ENCODE results near the gene BPHL. TPM values are rescaled to one million over a fixed set of nuclear protein-coding genes. Genes with fewer than 3 reads are reported as not detected.

BPHL gene
- total and polyA plus RNA-seq, 2 donors (not counting 1 experiment from before 2014, with no cell fraction given) = 10.3 to 14.3 TPM

DNA sequence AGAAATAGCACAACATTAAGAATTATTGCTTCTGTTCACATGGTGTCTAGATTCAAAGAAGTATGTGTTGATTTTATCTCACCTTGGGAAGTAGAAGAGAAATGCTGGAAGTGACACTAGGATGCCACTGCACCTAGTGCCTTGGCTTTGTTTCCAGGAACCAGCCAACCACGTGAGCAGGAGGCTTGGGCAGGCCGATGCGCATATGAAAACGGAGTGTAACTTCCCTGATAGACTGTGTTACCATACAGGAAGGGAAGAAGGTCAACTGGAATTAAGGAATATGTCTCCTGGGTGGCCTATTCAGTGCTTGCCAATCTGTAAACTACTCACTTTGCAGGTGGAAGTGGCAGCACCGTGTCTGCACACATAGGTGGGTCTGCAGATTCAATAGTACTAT, 80.9 kb downstream of the BPHL start:
- 100% methylated on average over 4 of the region's 5 CpGs for WGBS (ENCODE audit: insufficient coverage)
- POLR2A ChIA-PET = no interaction called here

DNA sequence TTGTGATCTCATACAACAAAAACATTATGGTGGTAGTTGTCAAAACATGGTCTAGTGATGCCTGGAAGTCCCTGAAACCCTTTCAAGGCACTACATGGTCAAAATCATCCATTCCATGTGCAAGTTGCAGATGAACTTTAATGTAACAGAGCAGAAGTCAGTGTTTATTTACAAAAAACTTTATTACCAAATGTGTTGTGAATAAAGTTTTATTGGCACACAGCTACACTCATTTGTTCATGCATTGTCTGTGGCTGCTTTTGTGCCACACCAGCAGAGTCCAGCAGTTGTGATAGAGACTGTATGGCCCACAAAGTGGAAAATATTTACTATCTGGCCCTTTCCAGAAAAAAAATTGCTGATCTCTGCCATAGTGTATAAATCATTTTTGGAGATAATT, 82.2 kb downstream of the BPHL start:
- H2AFZ ChIP-seq (ENCODE audit: insufficient read depth, low read depth, low read length, poor library complexity, severe bottlenecking) = no peak overlapping the region
- CTCF ChIA-PET = no interaction called here
- peaks cover 0 to 23% (median 14%) of the 10 kb centered on the region in 3 donors for H3K9me3 ChIP-seq (ENCODE audit: control extremely low read depth in 1 of 3, control insufficient read depth in 2 of 3, insufficient read depth in 1 of 3, low read length in 2 of 3)
- POLR2A ChIA-PET = no interaction called here
- Mint-ChIP-seq H3K27ac (no peak overlapping the region), H3K9me3 (ENCODE audit: insufficient read depth) (peaks cover 8% of the 10 kb centered on the region), H3K4me1 (peaks cover 20% of the 10 kb centered on the region), H3K27me3 (no peaks in the 10 kb centered on the region), H3K4me3 (no peak overlapping the region)
- no peak for DNase-seq
- no peak overlapping the region for H3K27ac ChIP-seq (ENCODE audit: low read length in 2 of 2)
- intact Hi-C loops (cut with micrococcal nuclease) = no loop called here
- H3K36me3 ChIP-seq (replicated peaks in 1 of 2; ENCODE audit: control extremely low read depth in 1 of 2, control insufficient read depth in 1 of 2, extremely low read depth in 1 of 2, insufficient read depth in 2 of 2, low read length in 1 of 2) = no peaks in the 10 kb centered on the region
- no peak overlapping the region for H3K9ac ChIP-seq (ENCODE audit: low read length)
- no peaks in the 10 kb centered on the region for H3K79me2 ChIP-seq (ENCODE audit: control insufficient read depth, insufficient read depth, low read length)
- no peak overlapping the region for H3K4me3 ChIP-seq (ENCODE audit: control extremely low read depth in 1 of 5, extremely low read depth in 1 of 5, insufficient read depth in 1 of 5, low read depth in 2 of 5, low read length in 4 of 5)
- TF ChIP-seq, protein P1, sequence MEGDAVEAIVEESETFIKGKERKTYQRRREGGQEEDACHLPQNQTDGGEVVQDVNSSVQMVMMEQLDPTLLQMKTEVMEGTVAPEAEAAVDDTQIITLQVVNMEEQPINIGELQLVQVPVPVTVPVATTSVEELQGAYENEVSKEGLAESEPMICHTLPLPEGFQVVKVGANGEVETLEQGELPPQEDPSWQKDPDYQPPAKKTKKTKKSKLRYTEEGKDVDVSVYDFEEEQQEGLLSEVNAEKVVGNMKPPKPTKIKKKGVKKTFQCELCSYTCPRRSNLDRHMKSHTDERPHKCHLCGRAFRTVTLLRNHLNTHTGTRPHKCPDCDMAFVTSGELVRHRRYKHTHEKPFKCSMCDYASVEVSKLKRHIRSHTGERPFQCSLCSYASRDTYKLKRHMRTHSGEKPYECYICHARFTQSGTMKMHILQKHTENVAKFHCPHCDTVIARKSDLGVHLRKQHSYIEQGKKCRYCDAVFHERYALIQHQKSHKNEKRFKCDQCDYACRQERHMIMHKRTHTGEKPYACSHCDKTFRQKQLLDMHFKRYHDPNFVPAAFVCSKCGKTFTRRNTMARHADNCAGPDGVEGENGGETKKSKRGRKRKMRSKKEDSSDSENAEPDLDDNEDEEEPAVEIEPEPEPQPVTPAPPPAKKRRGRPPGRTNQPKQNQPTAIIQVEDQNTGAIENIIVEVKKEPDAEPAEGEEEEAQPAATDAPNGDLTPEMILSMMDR (IDR thresholded peaks at IDR 0.05) = no peak
- TF ChIP-seq EZH2 (IDR thresholded peaks at IDR 0.05; ENCODE audit: borderline replicate concordance, insufficient read depth, low read depth, low read length, poor library complexity, severe bottlenecking) = no peak
- H4K20me1 ChIP-seq (ENCODE audit: control insufficient read depth, insufficient read depth, low read length, poor library complexity, severe bottlenecking) = no peaks in the 10 kb centered on the region
- no peaks in the 10 kb centered on the region for H3K27me3 ChIP-seq (replicated peaks in 1 of 4; ENCODE audit: control extremely low read depth in 1 of 4, control insufficient read depth in 3 of 4, insufficient read depth in 4 of 4, low read length in 3 of 4)
- peaks cover 10 to 15% of the 10 kb centered on the region in 2 donors for H3K4me1 ChIP-seq (ENCODE audit: control insufficient read depth in 2 of 2, insufficient read depth in 2 of 2, low read length in 2 of 2)
- no peak for ATAC-seq (ENCODE audit: low read depth)
- no peak overlapping the region for H3K4me2 ChIP-seq (replicated peaks; ENCODE audit: low read depth, low read length, poor library complexity, severe bottlenecking)

More for the DNA sequence above, 80.9 kb downstream of the BPHL start:
- no peak for ATAC-seq (ENCODE audit: low read depth)
- H4K20me1 ChIP-seq (ENCODE audit: control insufficient read depth, insufficient read depth, low read length, poor library complexity, severe bottlenecking) = no peaks in the 10 kb centered on the region
- Mint-ChIP-seq H3K27ac (no peak overlapping the region), H3K27me3 (no peaks in the 10 kb centered on the region), H3K9me3 (ENCODE audit: insufficient read depth) (peaks cover 5% of the 10 kb centered on the region), H3K4me3 (no peak overlapping the region), H3K4me1 (peaks cover 15% of the 10 kb centered on the region)
- CTCF ChIA-PET = no interaction called here
- no peaks in the 10 kb centered on the region for H3K79me2 ChIP-seq (ENCODE audit: control insufficient read depth, insufficient read depth, low read length)
- H3K9ac ChIP-seq (ENCODE audit: low read length) = no peak overlapping the region
- no peak overlapping the region for H3K4me3 ChIP-seq (ENCODE audit: control extremely low read depth in 1 of 5, extremely low read depth in 1 of 5, insufficient read depth in 1 of 5, low read depth in 2 of 5, low read length in 4 of 5)
- H3K9me3 ChIP-seq (ENCODE audit: control extremely low read depth in 1 of 3, control insufficient read depth in 2 of 3, insufficient read depth in 1 of 3, low read length in 2 of 3) = peaks cover 0 to 14% (median 6%) of the 10 kb centered on the region in 3 donors
- TF ChIP-seq, protein P1 (IDR thresholded peaks at IDR 0.05) = no peak
- no peak for TF ChIP-seq EZH2 (IDR thresholded peaks at IDR 0.05; ENCODE audit: borderline replicate concordance, insufficient read depth, low read depth, low read length, poor library complexity, severe bottlenecking)
- H2AFZ ChIP-seq (ENCODE audit: insufficient read depth, low read depth, low read length, poor library complexity, severe bottlenecking) = no peak overlapping the region
- H3K27me3 ChIP-seq (replicated peaks in 1 of 4; ENCODE audit: control extremely low read depth in 1 of 4, control insufficient read depth in 3 of 4, insufficient read depth in 4 of 4, low read length in 3 of 4) = no peaks in the 10 kb centered on the region
- intact Hi-C loops (cut with micrococcal nuclease) = no loop called here
- H3K36me3 ChIP-seq (replicated peaks in 1 of 2; ENCODE audit: control extremely low read depth in 1 of 2, control insufficient read depth in 1 of 2, extremely low read depth in 1 of 2, insufficient read depth in 2 of 2, low read length in 1 of 2) = no peaks in the 10 kb centered on the region
- no peak overlapping the region for H3K27ac ChIP-seq (ENCODE audit: low read length in 2 of 2)
- peaks cover 7 to 11% of the 10 kb centered on the region in 2 donors for H3K4me1 ChIP-seq (ENCODE audit: control insufficient read depth in 2 of 2, insufficient read depth in 2 of 2, low read length in 2 of 2)
- no peak for DNase-seq
- H3K4me2 ChIP-seq (replicated peaks; ENCODE audit: low read depth, low read length, poor library complexity, severe bottlenecking) = no peak overlapping the region
